GM21381 (cell line): ENCODE data around the gene BRI3.

Source experiments
- ATAC-seq: cut with Tn5 transposase; IDR thresholded peaks from one replicate; pipeline ENCODE4 v1.9.1; 2021; ENCODE audit warnings: mild to moderate bottlenecking, moderate library complexity; ENCODE audit not compliant: unreplicated experiment

Gene BRI3

GRCh38 chr7:98335411-98335977 lies 54.0 kb downstream of the BRI3 start:
- ATAC-seq = no peak

- ATAC-seq = no peak
Observed at GRCh38 chr7:98338441-98338840, 57.0 kb downstream of the BRI3 start.

- ATAC-seq = no peak
Observed at GRCh38 chr7:98339043-98339442, 57.6 kb downstream of the BRI3 start.

DNA sequence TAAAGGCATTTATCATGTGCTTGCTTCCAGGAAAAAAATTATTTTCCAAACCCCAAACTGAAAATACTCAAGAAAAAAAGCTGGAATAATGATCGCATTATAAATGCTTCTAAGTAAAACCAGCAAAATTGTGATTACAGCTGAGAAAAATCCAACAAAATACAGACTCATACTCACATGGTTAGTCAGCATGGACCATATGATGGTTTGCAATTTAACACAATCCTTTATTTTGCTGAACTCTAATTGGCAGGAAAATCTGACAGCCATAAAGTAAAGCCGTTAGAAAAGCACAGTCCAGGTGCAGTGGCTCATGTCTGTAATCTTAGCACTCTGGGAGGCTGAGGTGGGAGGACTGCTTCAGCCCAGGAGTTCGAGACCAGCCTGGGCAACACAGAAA lies 59.6 kb downstream of the BRI3 start:
- no peak for ATAC-seq
